HG03280 (cell line): ENCODE data around the gene NRXN2.
"Not testable (repeated sequence)": the region's sequence is repeated elsewhere in the genome, so short reads cannot be mapped to it uniquely, and the experiment has no call there.

Source experiments
- ATAC-seq: cut with Tn5 transposase; IDR thresholded peaks from one replicate; pipeline ENCODE4 v1.9.1; 2021; ENCODE audit warnings: mild to moderate bottlenecking, moderate library complexity; ENCODE audit not compliant: unreplicated experiment

Gene NRXN2

GRCh38 chr11:64677441-64678023, 45.5 kb downstream of the NRXN2 start:
- ATAC-seq, result no peak

GRCh38 chr11:64676261-64676615, 46.8 kb downstream of the NRXN2 start:
- ATAC-seq, result no peak

- no peak for ATAC-seq
Measured at GRCh38 chr11:64675450-64676260, 47.3 kb downstream of the NRXN2 start.

- no peak for ATAC-seq
Measured at GRCh38 chr11:64674774-64675173, 48.2 kb downstream of the NRXN2 start.

- ATAC-seq, result no peak
Measured at GRCh38 chr11:64673279-64673678, 49.7 kb downstream of the NRXN2 start.

- ATAC-seq, result no peak
Measured at GRCh38 chr11:64672875-64673274, 50.1 kb downstream of the NRXN2 start.

- no peak for ATAC-seq
Measured at GRCh38 chr11:64670975-64671374, 52.0 kb downstream of the NRXN2 start.

GRCh38 chr11:64667154-64667745, 55.7 kb downstream of the NRXN2 start:
- ATAC-seq, result no peak

- no peak for ATAC-seq
Measured at GRCh38 chr11:64665411-64665821, 57.6 kb downstream of the NRXN2 start.

GRCh38 chr11:64664236-64664870, 58.6 kb downstream of the NRXN2 start:
- ATAC-seq, result not testable (repeated sequence)

GRCh38 chr11:64663656-64664055, 59.3 kb downstream of the NRXN2 start:
- ATAC-seq, result no peak

- ATAC-seq, result no peak
Measured at GRCh38 chr11:64661614-64662013, 61.4 kb downstream of the NRXN2 start.

GRCh38 chr11:64661146-64661545, 61.9 kb downstream of the NRXN2 start:
- no peak for ATAC-seq

- ATAC-seq, result no peak
Measured at GRCh38 chr11:64660706-64661105, 62.3 kb downstream of the NRXN2 start.

GRCh38 chr11:64660205-64660604, 62.8 kb downstream of the NRXN2 start:
- no peak for ATAC-seq

- no peak for ATAC-seq
Measured at GRCh38 chr11:64659417-64660144, 63.4 kb downstream of the NRXN2 start.

GRCh38 chr11:64658265-64658664, 64.7 kb downstream of the NRXN2 start:
- no peak for ATAC-seq

GRCh38 chr11:64656862-64657261, 66.1 kb downstream of the NRXN2 start:
- no peak for ATAC-seq

GRCh38 chr11:64655941-64656601, 66.9 kb downstream of the NRXN2 start:
- ATAC-seq, result no peak

- ATAC-seq, result no peak
Measured at GRCh38 chr11:64654958-64655541, 67.9 kb downstream of the NRXN2 start.
